Fibroblast of upper back skin (primary cell): Measurements from ENCODE around the gene AGBL1.
A peak's percentile ranks its signal among the peaks of the same experiment; 100 is the strongest.
"Not testable (repeated sequence)": the region's sequence is repeated elsewhere in the genome, so short reads cannot be mapped to it uniquely, and the experiment has no call there.

Experiments
- DNase-seq: peaks from one replicate; pipeline ENCODE4 v3.0.0-alpha.2; 2013

AGBL1 gene

GRCh38 chr15:86087808-86088207 is 8.1 kb downstream of the AGBL1 start:
- no peak for DNase-seq

GRCh38 chr15:86089422-86089821 is 9.8 kb downstream of the AGBL1 start:
- DNase-seq = no peak

- no peak for DNase-seq
Measured at GRCh38 chr15:86101818-86102217, 22.1 kb downstream of the AGBL1 start.

DNA sequence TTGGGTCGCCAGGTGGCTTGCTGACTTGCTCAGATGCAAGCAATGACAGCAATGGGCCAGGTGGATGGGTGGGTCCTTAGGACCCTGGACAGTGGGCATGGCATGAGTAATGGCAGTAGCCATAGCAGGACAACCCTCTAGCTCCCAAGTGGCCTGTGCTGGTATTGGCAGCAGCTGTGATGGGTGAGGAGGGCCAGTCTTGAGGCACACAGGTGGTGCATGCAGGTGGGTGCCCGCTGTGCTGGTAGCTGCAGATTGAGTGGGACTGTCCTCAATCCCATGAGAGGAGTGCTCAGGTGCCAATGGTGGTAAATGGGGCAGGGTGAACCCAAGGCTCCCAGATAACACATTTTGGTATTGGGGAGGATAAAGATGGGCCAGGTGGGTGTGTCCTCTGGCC is 24.2 kb downstream of the AGBL1 start:
- DNase-seq = no peak

DNA sequence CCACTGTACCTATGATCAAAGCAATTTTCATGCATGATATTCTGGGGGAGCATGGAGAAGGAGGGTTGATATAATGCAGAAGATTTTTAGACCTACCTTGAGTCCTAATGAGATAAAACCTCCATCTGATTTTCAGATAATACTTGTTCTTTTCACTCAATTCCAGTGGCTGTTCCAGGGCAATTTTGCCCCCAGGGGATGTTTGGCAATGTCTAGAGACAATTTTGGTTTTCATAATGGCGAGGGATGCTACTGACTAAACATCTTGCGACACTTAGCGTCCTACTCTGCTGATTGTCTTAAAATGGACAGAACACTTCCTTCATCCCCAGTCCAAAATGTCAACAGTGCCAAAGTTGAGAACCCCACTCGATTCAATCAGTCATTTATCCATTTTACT is 26.6 kb downstream of the AGBL1 start:
- no peak for DNase-seq

- peak; percentile 5 for DNase-seq
Measured at GRCh38 chr15:86115145-86115801, 35.6 kb downstream of the AGBL1 start.

GRCh38 chr15:86121568-86122225 is 42.0 kb downstream of the AGBL1 start:
- no peak for DNase-seq

DNA sequence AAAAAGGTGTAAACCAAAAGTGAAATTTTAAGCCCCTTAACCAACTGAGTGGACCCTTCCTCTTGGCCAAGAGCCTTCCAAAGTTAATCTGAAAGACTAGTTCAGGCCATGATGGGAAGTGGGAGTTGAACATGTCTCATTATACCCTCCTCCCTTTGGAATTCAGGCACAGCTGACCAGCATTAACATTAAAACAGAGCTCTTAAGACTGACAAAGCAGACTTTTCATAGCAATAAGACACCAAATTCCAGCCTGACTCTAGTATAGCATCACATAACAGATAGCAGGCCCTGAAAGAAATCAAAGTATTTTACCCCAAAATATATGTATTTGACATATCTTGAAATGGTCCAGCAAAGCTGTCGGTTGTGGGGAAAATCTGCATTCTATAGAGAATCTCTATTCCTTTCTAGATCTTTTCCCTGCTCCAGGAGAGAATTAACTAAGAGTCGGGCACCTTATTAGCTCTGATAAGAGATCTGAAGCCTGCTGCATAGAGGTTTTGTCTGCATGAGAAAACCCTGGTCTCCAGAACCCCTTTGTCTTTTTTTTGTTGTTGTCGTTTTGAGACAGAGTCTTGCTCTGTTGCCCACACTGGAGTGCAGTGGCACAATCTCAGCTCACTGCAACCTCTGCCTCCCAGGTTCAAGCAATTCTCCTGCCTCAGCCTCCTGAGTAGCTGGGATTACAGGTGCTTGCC is 43.2 kb downstream of the AGBL1 start:
- not testable (repeated sequence) for DNase-seq

DNA sequence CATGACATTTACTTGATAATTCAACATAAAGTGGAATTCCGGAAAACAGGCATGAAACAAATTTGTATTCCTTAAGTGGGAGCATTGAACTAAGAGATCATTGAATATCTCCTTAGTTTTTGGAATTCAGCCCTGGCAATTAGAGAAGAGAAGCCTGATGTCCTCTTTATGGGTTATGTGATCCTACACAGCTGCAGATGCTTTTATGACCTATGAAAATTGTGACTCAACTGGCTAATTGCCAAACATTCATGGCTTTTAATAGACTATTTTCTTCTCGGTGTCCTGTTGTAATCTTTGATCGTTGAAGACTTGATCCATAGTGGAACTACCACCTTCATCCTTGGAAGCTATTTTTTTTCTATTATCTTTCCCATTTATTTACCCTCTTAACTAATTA is 46.1 kb downstream of the AGBL1 start:
- DNase-seq = no peak

GRCh38 chr15:86127547-86127946 is 47.9 kb downstream of the AGBL1 start:
- no peak for DNase-seq

GRCh38 chr15:86135041-86135440 is 55.4 kb downstream of the AGBL1 start:
- DNase-seq = no peak

- no peak for DNase-seq
Measured at GRCh38 chr15:86136861-86137260, 57.2 kb downstream of the AGBL1 start.

GRCh38 chr15:86138798-86139197 is 59.1 kb downstream of the AGBL1 start:
- no peak for DNase-seq

DNA sequence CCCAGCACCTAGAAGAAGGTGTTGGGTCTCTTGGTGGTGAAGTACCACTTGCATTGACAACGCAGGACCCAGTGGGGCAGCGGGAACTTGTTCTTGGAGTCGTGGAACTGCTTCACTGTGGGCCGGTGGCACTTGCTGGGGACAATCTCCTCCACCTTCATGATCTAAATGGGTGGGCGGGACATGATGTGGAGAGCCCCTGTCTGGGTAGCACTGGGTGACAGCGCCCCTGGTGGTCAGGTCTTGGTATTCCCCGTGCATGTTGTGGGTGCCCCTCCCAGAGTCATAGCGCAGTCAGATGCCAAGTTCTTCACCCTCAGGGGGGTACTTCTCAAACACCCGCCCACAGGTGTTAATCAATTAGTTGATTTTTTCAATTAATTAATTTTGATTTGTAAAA is 60.2 kb downstream of the AGBL1 start:
- no peak for DNase-seq

- DNase-seq = no peak
Measured at GRCh38 chr15:86154705-86155104, 75.0 kb downstream of the AGBL1 start.

DNA sequence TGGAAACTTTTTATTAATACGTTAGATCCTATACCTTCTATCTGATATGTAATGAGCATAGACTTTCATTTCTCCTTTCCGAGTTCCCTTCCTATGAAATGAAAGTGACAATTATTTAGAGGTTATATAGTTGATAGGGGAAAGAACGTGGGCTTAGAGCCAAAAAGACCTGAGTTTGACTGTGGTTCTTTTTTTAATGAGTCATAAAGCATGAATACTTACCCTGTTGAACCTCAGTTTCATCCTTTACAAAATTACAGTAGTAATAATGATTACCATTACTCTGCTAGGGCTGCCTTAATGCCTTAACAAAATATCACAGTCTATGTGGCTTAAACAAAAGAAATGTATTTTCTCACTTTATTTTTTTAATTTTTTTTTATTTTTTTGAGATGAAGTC is 75.9 kb downstream of the AGBL1 start:
- DNase-seq = no peak

DNA sequence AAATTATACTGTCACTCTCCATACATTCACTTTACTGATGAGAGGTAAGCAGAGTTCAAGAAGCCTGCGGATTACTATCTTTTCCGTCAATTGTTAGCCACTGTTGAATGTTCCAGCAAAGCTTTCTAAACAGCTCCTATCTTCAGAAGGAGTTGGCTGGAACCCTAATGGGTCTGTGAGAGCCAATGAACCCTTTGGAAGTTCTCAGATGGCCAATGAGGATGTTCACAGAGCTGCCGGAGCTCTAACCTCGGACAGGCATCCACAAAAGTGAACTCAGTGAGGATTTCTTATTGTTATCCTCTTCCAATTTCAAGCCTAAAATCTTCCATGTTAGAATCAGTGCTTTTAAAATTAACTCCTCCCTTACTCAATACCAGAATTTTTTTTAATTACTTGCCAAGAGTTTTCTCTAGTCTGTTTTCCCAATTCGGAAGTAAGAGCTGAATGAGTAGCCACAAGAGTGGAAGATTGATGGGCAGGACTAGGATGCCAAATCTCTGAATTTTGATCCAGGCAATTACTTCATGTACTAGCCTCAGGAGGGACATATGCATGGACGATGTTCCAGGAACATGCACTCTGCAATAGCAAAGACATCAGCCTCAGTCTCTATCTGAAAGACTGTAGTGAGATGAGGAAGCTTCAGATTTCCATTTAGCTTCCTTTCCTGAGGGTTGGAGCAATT is 78.1 kb downstream of the AGBL1 start:
- no peak for DNase-seq

DNA sequence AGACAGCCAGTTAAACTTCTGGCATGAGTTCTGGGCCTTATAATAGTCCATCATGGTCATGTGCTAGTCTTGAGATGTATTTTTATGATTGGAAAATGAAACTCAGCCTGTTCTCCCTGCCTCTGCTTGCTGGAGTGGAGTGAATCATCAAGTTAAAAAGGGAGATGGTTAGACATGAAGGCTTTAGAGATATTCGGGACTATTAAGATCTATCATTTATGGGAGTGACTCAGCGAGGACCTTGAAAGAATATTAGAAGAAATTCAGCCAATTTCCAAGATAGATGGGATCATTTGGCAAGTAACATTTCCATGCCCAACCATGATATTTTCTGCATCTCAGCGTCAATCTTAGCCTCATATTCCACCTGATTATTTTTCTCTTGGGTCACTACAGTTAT is 79.8 kb downstream of the AGBL1 start:
- no peak for DNase-seq

DNA sequence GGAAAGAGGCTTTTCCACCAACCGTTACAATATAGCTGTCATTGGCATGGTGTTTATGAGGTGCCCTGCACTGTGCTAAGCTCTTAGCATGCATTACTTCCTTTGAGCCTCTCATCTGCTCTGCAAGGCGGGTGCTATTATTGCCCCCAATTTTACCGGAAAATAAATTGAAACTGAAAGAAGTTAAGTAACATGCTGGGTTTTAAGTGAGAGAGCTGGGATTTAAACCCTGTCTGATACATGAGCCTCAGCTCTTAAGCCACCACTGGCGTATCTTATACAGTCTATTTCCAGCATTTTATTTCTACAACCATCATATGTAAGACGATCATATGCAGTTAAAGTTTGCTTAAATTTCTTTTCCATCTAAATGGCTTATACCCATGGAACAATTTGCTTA is 81.6 kb downstream of the AGBL1 start:
- DNase-seq = no peak

DNA sequence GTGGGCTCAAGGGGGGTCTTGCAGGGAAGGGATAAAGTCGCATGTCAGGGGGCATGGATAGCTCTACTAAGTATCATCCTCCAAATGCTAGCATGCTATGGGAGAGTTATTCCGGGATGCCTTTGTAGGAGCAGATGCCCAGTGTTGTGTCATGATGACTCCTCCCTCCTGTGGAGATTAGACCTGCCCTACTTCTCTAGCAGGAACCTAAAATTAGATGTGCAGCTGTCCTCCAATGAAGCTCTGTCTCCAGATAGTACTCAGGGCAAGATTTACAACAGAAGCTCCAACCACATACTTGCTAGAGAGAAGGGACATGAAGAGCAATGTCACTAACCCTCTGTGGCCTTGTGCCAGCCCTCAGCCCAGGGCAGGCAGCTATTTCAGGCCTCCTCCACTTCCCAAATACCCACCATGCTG is 82.5 kb downstream of the AGBL1 start:
- no peak for DNase-seq

DNA sequence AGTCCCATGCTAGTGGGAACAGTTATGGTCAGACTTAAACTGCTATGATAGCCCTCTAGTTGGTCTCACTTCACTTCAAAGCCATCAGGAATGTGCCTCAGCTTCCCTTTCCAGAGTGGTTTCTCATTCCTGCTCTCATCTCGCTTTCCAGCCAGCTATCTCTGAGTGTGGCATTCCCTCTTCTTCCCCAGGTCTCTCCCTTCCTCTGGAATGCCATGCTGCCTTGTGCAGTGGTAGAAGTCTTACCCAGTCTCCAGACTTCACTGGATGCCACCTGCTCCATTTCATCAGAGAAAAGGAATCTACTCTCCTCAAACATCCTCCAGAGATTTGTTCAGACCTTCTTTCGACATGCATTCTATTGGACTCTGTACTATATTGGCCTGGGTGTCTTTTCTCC is 83.0 kb downstream of the AGBL1 start:
- no peak for DNase-seq

DNA sequence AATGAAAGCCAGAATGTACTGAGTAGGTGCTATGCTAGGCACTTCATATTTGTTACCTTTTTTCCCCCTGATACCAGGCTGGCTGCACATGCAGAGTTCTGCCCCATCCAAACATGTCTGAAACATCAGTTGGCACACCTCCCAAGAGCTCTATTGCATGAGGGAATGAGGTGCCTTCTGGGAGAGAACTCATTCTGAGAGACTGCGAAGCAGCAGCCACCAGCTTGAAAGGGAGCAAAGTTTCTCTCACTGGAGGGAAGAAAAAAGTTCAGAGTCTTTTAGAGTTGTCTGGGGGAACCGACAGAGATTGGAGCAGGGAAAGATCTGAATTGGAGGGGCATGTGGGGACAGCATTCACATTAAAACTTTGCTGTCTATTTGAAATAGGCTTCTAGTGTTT is 84.1 kb downstream of the AGBL1 start:
- peak; percentile 55 for DNase-seq

DNA sequence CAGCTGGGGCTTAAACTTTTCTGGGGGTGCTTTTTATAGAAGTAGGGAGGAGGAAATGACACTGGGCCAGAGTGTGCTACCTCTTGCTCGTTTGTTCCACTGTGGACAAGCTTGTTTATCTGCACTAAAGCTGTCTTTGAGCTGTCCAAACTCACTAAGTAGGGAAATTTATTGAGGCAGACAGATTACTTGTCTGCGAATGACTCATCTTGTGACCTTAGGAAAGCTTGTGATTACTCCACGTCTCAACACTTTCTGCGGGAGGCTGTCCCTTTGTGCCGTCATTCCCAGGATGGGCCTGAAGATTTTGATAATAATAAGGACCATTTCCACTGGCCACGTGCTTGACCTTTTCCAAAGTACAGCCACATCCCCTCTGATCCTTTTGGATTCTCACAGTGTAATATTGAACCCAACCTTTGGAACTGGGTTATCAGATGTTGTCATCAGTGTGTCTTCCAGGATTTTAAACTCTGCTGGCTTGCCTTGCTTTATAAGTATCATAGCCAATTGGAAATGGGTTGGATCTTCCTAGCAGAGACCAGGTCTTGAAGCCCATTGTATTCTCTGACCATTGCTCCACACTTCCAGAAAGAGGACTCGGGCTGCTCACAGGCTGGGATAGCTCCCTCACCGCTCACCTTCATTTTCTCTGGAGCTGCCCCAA is 84.7 kb downstream of the AGBL1 start:
- peak; percentile 65 for DNase-seq
